Neural cell (in vitro differentiated cells): Measurements from ENCODE around the gene GATA2. TPM values are rescaled to one million over a fixed set of nuclear protein-coding genes. Genes with fewer than 3 reads are reported as not detected.

ENCODE experiments used
- H2AFZ ChIP-seq: fragments of 200-600, 300-800 bp; sonication (generic), shearing (Covaris generic); 2 replicates; pipeline ENCODE4 v1.6.0; 2014; ENCODE audit warnings: low read depth, mild to moderate bottlenecking, antibody characterized with exemption, low read length, moderate library complexity
- H3F3A ChIP-seq: fragments of 200-600 bp; shearing (Covaris generic); 2 replicates; pipeline ENCODE4 v1.6.1; 2016; ENCODE audit warnings: mild to moderate bottlenecking, moderate library complexity, mixed read lengths, antibody characterized with exemption, low read length; ENCODE audit not compliant: insufficient read depth, poor library complexity, severe bottlenecking
- H3K27ac ChIP-seq: fragments of 200-600, 300-800 bp; sonication (generic), shearing (Covaris generic); 2 replicates; pipeline ENCODE4 v1.5.1; 2014; ENCODE audit warnings: mild to moderate bottlenecking, low read length, moderate library complexity
- H3K27me3 ChIP-seq: fragments of 300-800, 200-600 bp; sonication (generic), shearing (Covaris generic); 2 replicates; pipeline ENCODE4 v1.6.0; 2014; ENCODE audit warnings: mild to moderate bottlenecking, low read depth, low read length, moderate library complexity; ENCODE audit not compliant: insufficient read depth
- H3K36me3 ChIP-seq: fragments of 300-800, 200-600 bp; sonication (generic), shearing (Covaris generic); 2 replicates; pipeline ENCODE4 v1.5.1; 2014; ENCODE audit warnings: mild to moderate bottlenecking, antibody characterized with exemption, low read length, moderate library complexity; ENCODE audit not compliant: insufficient read depth
- H3K4me2 ChIP-seq: fragments of 300-800, 200-600 bp; sonication (generic), shearing (Covaris generic); 2 replicates; pipeline ENCODE4 v1.6.0; 2014; ENCODE audit warnings: mild to moderate bottlenecking, low read length
- H3K4me3 ChIP-seq: fragments of 300-800, 200-600 bp; sonication (generic), shearing (Covaris generic); 2 replicates; pipeline ENCODE4 v1.5.1; 2014; ENCODE audit warnings: mild to moderate bottlenecking, low read length, moderate library complexity
- H3K79me2 ChIP-seq: fragments of 200-600 bp; shearing (Covaris generic); replicated peaks from 2 replicates; pipeline ENCODE4 v1.6.0; 2014; ENCODE audit warnings: mild to moderate bottlenecking, low read length, moderate library complexity; ENCODE audit not compliant: insufficient read depth
- H3K9ac ChIP-seq: fragments of 300-800, 200-600 bp; sonication (generic), shearing (Covaris generic); 2 replicates; pipeline ENCODE4 v1.6.1; 2016; ENCODE audit warnings: mild to moderate bottlenecking, low read length, mixed read lengths
- H3K9me2 ChIP-seq: fragments of 200-600 bp; shearing (Covaris generic); 2 replicates; pipeline ENCODE4 v1.6.1; 2016; ENCODE audit warnings: mild to moderate bottlenecking, low read length, mixed read lengths; ENCODE audit not compliant: insufficient read depth
- H3K9me3 ChIP-seq: fragments of 200-600, 300-800 bp; sonication (generic), shearing (Covaris generic); 2 replicates; pipeline ENCODE4 v1.6.1; 2016; ENCODE audit warnings: mild to moderate bottlenecking, mixed run types, low read length, moderate library complexity, mixed read lengths
- H4K20me1 ChIP-seq: fragments of 200-600 bp; shearing (Covaris generic); 2 replicates; pipeline ENCODE4 v1.6.1; 2016; ENCODE audit warnings: mild to moderate bottlenecking, mixed run types; ENCODE audit not compliant: insufficient read depth
- CTCF ChIP-seq: fragments of 450-650 bp; IDR thresholded peaks from 2 replicates; pipeline ENCODE4 v1.5.1; 2014; ENCODE audit warnings: antibody characterized with exemption, mild to moderate bottlenecking, moderate library complexity; ENCODE audit not compliant: poor library complexity, severe bottlenecking
- EP300 ChIP-seq: fragments of 450-650 bp; conservative IDR thresholded peaks from 2 replicates; pipeline ENCODE4 v1.6.1; 2014; ENCODE audit warnings: antibody characterized with exemption, mild to moderate bottlenecking, moderate library complexity; ENCODE audit not compliant: poor library complexity, severe bottlenecking
- EZH2 ChIP-seq: fragments of 200-600, 300-800 bp; shearing (Covaris generic), sonication (generic); IDR thresholded peaks from 2 replicates; pipeline ENCODE4 v1.6.1; 2014; ENCODE audit warnings: antibody characterized with exemption, low read length, borderline replicate concordance, mild to moderate bottlenecking; ENCODE audit not compliant: insufficient read depth, poor library complexity, severe bottlenecking
- MXI1 ChIP-seq: fragments of 450-650 bp; conservative IDR thresholded peaks from 2 replicates; pipeline ENCODE4 v1.6.1; 2014; ENCODE audit warnings: antibody characterized with exemption, mild to moderate bottlenecking; ENCODE audit not compliant: poor library complexity, severe bottlenecking
- POLR2AphosphoS5 ChIP-seq: IDR thresholded peaks from 2 replicates; pipeline ENCODE4 v1.6.1; 2012
- RAD21 ChIP-seq: fragments of 450-650 bp; conservative IDR thresholded peaks from 2 replicates; pipeline ENCODE4 v1.6.1; 2014; ENCODE audit warnings: antibody characterized with exemption, mild to moderate bottlenecking, moderate library complexity
- REST ChIP-seq: IDR thresholded peaks from 2 replicates; pipeline ENCODE4 v1.6.1; 2012; ENCODE audit warnings: borderline replicate concordance
- SMC3 ChIP-seq: fragments of 450-650 bp; conservative IDR thresholded peaks from 2 replicates; pipeline ENCODE4 v1.6.1; 2014; ENCODE audit warnings: antibody characterized with exemption, mild to moderate bottlenecking, moderate library complexity; ENCODE audit not compliant: poor library complexity
- TAF1 ChIP-seq: IDR thresholded peaks from 2 replicates; pipeline ENCODE4 v1.6.1; 2012; ENCODE audit warnings: low read depth
- polyA plus RNA-seq: library from polyadenylated mRNA; depleted of rRNA; stranded (reverse); fragments of >200 nt; gene quantifications from 2 replicates; pipeline ENCODE4 v1.2.3, GENCODE V29; 2014

GATA2 gene
- polyA plus RNA-seq, 1 donor from 2014 or later, result not detected

DNA sequence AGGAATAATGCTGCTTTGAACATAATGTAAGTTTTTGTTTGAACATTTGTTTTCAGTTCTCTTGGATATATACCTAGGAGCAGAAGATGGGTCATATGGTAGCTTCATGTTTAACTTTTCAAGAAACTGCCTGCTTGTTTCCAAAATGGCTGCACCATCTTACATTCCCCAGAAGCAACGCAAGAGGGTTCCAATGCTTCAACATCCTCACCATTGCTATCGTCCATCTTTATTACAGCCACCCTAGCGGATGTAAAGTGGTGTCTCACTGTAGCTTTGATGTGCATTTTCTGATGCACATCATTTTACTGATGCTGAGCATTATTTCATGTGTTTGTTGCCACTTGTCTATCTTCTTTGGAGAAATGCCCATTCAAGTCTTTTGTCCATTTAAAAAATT is 46.4 kb upstream of the GATA2 start:
- H3K4me3 ChIP-seq, result no peak overlapping the region
- H3K4me2 ChIP-seq, result no peak overlapping the region
- H3K9me3 ChIP-seq, result no peaks in the 10 kb centered on the region
- H4K20me1 ChIP-seq, result no peaks in the 10 kb centered on the region
- no peak overlapping the region for H3K27ac ChIP-seq
- no peak overlapping the region for H3K9ac ChIP-seq
- H3K9me2 ChIP-seq, result no peaks in the 10 kb centered on the region
- TF ChIP-seq EP300 (no peak), TAF1 (no peak), CTCF (no peak), SMC3 (no peak), MXI1 (no peak), POLR2AphosphoS5 (no peak), REST (no peak)
- H3K79me2 ChIP-seq, result no peaks in the 10 kb centered on the region
- no peaks in the 10 kb centered on the region for H3K27me3 ChIP-seq
- H3K36me3 ChIP-seq, result no peaks in the 10 kb centered on the region
- no peaks in the 10 kb centered on the region for H3F3A ChIP-seq
- no peak overlapping the region for H2AFZ ChIP-seq

- Histone ChIP-seq H3F3A (no peaks in the 10 kb centered on the region), H3K9me3 (no peaks in the 10 kb centered on the region), H3K27ac (no peak overlapping the region), H3K79me2 (no peaks in the 10 kb centered on the region), H3K27me3 (no peaks in the 10 kb centered on the region), H3K4me3 (no peak overlapping the region), H3K4me2 (no peak overlapping the region), H4K20me1 (no peaks in the 10 kb centered on the region), H3K9ac (no peak overlapping the region), H3K9me2 (no peaks in the 10 kb centered on the region), H2AFZ (no peak overlapping the region), H3K36me3 (no peaks in the 10 kb centered on the region)
- TF ChIP-seq EP300, result no peak
- TF ChIP-seq REST, result no peak
- TF ChIP-seq RAD21, result no peak
- TF ChIP-seq MXI1, result no peak
- TF ChIP-seq CTCF, result no peak
- no peak for TF ChIP-seq POLR2AphosphoS5
- no peak for TF ChIP-seq SMC3
- no peak for TF ChIP-seq EZH2
- no peak for TF ChIP-seq TAF1
These were observed 44.2 kb upstream of the GATA2 start for GRCh38 chr3:128537091-128537703.
